ENCODE data around the gene QTRT2. TPM values are rescaled to one million over a fixed set of nuclear protein-coding genes. Genes with fewer than 3 reads are reported as not detected.

The QTRT2 gene
- total RNA-seq (2014; rRNA removed; shearing (Covaris generic)) = 24.4 and 49.1 TPM in 2 replicates

DNA sequence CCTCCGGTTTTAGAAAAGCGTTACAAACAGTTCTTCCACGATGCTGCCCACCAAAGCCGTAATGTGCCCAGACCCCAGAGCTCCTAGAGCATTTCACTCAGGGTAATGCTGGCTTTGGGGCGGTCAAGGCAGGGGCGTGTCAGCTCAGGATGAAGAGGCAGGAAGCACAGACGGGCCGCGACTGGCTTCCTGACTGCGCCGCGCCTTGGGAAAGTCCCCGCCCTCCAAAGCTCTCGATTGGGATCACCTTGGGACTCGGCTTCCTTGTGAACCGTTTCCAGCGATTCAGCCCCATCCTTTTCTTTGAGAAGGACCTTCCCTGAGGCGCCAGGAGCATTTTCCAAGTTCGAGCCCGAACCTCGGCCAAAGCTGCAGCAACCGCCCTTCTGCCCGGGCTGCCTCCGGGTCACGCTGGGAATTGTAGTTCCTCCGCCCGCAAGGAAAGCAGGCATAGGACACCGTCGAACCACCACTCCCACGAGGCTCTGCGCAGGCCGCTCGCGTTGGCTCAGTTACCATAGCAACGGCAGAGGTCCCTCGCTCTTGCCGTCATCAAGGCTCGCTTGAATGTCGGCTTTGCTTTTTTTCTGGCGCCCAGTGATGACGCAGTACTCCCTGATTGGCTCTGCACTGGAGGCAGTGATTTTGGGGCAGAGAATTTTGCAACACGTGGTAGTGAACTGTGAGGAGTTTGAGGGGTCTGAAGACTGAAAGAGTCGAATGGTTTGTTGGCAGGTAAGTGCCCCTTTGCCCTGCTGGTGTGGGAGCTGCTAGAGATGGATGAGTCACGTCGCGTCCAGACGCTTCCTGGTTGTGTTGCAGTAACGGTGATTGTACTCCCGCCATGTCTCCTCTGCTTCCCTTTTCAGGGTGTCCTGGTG lies at the start of gene QTRT2, which contains the start of gene CCDC191:
Gene QTRT2, plus strand, starts transcription at position 608 of the 881 bp plus-strand sequence. CDS start 8,521 bp downstream, outside the sequence.
Gene CCDC191, minus strand, starts transcription at position 397 of the 881 bp plus-strand sequence. Its CDS starts 60 bp downstream, at position 337.
- DNase-seq (ENCODE audit: low spot score) = peak; percentile 99

DNA sequence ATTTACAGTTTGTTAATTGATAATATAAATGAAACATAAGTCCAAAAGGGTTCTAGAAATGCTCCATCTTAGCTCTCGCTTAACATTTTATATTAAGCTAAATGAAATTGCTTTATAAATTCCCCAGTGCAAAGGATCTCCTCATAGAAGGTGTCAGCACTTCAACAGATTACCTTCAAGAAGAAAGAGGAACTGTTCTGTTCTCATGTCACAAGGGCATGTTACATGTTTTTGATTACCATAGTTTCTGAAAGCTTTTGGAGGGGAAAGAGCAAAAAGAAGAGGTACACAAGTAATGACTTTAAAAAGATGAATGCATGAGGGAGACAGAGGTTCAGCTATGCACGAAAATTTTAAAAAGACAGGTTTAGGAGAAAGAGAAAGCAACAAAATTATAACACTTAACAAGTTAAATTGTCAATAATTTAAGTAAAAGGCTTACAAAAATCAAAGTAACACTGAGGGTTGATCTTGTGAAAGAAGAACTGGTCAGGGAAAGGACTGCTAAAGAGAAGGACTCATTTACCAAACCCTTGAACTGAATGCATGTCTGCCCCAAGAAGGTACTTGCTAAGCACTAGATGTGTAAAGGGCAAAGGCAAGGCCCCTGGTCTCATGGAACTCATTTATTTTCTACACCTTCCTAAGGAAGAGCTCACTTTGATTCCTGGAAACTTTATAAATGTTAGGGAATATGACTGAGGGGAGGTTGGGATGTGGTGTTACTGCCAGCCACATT lies 45.3 kb upstream of the QTRT2 start:
- no peak for DNase-seq (ENCODE audit: low spot score)

DNA sequence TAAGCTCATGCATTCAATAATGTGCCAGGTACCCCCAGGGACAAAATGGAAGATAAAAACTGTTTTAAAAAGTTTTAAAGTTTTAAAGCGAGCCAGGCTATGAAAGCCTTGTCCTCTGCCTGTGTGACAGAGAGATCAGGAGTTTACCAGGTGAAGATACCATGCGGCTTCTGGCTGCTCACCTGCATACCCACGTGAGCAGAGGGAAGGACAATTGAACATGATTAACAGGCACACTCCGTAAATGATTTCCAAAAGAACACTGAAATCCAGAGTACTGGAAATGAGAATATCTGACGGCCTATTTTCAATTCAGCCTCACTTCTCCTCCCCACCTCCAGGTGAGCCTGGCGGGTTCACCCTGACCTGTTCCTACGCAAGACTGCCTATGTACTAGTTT lies 42.3 kb upstream of the QTRT2 start:
- DNase-seq (ENCODE audit: low spot score) = no peak

DNA sequence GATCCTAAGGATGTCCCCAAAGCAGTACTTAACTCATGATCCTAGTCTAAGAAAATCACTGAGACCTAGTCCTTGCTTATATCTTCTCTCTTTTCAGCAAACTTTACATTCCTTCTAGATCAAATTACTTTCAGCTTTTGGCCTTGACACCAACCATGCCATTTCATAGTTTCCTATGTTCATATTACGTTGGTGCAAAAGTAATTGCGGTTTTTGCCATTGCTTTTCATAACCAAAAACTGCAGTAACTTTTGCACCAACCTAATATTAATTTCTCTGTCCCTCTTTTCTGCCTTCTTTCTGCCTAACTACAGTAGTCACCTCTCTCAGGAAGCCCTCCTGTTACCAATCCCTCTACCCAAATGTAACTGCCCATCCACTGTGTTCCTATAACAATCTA lies 37.1 kb upstream of the QTRT2 start:
- DNase-seq (ENCODE audit: low spot score) = no peak

DNA sequence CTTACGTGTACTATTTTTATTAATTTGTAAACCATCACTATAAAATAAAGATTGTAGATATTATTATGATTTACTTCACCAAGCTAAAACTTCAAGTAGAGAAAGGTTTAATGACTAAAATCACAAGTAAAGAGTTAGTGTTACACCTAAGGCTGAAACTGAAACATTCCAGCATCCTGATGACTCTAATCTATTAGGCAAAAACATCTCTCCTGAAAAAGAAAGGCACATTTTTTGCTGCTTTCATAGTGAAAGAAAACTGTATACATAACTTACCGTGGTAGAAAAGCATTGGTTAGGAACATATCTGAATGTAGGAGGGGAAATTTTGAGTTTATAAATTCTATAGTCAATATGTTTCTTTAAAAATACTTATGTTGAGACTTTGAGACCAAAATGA lies 35.6 kb upstream of the QTRT2 start:
- no peak for DNase-seq (ENCODE audit: low spot score)

DNA sequence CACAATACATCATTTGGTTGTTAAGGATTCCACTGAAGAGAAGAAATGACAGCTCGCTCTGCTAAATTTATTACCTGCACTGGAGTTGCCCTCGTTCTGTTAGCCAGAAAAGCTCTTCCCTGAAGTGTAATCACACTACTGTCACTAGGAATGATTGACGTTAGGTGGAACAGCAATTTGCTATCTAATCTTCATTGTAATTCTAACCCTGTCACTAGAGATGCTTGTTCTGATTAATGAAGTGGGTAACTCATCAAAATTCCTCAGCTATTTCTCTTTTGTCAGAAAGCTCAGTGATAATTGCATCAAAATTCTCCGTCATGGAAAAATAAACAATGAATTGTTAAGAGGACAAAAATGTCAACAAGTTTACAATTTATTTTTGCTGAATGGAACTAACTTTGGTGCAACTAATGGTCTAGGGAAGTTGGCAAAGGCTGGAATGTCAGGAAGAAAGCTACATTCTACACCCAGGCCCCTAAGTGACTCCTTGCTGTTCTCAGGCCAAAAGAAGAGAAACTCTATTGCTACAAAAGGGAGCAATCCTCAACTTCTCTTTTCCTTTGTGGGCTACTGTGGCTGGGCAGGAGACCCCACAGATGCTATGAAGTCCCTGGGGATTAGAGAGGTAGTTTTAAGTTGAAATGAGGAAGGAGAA lies 34.3 kb upstream of the QTRT2 start:
- peak; percentile 45 for DNase-seq (ENCODE audit: low spot score)

DNA sequence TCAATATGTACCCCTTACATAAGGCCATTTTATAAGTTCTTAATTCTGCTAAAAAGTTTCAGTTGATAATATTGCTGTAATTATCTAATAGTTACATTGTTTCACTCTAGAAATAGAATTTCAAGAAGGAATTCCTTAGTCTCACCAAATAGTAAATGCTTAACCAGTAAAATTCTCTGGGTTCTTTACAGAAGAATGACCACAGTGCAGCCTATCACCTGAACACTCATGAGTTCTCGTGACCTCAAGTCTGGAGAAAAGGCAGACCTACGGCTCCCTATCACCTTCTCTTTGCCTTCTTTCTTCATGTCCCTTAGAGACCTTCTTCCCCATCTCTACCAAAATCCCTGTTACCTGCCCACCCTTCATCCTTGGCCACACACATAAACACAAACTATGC lies 31.1 kb upstream of the QTRT2 start:
- DNase-seq (ENCODE audit: low spot score) = no peak

DNA sequence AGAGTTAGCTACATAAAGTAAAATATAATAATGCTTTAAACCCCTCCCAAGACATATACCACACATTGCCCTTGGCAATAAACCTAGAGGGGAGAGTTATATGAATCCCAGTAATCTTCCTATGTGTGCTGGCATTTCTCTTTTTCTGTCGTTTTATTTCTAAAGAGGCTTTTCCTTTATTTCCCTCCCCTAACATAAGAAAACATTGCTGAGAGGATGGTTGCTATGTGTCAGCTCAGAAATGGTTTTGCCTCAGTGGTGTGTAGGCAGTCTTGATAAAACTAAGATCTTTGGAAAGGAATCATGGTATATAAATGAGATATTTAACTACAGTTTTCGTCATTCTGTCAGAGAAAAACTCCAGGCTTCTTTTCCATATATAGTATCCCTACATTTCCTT lies 30.2 kb upstream of the QTRT2 start:
- DNase-seq (ENCODE audit: low spot score) = no peak

DNA sequence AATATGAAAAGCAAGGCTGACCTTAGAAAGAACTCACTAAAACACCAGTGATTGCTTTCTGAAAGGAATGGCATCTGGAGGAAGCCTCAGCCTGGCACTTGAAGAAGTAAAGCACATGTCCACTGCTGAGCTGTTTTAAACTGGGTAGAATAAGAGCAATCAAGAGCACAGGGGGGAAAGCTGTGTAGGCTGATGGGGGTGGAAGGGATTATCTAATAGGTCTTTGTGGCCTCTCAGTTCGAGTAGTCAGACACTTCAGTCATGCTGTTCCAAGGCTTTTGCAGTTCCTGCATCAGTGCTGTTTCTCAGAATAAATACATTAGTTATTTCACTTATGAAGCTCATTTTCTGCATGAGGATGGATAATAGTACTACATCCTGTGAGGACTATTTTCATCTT lies 22.8 kb upstream of the QTRT2 start:
- no peak for DNase-seq (ENCODE audit: low spot score)

DNA sequence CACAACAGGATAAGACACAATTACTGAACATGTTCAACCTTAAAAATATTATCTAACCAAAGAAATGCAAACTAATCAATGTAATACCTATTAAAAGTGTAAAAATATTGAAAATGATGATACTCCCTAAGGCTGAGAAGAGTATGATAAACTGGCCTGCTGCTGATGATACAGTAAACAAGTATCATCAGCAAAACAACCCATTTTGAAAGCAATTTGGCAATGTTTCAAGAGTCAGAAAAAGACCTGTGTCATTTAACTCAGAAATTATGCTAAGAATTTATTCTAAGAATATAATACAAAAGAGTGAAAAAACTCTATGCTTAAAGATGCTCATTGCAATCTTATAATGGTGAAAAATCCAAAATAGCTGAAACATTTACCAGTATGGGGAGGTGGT lies 22.3 kb upstream of the QTRT2 start:
- no peak for DNase-seq (ENCODE audit: low spot score)

DNA sequence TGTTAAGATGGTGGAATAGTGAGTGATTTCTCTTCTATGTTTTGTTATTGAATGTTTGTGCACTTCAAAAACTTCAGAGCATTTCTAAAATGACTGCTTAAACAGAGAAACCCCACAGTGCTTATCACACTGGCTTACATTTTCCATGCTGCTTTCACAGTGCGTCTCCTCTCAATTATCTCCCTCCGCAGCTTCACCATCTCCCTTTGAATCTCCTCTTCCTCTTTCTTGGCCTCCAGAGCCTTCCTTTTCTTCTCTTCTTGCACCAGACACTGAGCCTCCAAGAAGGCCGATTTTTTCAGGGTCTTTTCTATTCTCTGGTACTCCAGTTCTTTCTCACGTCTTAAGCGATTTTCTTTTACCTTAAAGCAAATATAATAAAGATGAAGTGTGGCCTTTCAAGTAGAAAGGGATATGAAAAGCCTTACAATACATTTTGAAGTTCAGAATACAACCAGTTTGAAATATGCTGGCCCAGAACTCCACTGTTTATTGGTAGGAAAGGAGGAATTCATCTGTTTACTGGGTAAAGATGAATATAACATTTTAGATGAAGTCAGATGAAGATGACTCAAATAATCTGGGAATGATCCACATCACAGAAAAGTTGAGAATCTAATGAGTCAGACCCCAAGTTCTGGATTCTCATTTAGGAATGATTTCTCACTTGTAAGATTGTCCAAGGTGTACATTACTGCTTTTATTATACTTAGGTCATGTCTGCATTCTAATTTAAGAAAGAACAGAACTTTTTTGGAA lies 21.6 kb upstream of the QTRT2 start:
- peak; percentile 14 for DNase-seq (ENCODE audit: low spot score)

DNA sequence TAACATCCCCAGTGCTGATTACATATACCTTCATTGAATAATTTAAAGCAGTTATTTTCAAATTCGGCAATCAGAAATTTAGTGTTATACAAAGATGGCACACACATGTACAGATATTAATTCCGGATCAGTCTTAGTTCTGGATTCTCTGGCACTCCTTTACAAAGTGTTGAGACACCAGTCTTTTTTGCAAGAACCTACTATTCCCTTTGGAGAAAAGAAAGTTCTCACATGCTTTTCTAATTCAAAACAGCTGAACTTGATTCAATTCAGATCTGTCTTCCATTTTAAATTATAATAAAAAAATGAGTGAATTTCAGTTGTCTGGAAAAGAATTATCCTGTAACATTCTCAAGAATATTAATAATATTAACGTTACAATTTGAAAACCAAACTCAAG lies 20.6 kb upstream of the QTRT2 start:
- DNase-seq (ENCODE audit: low spot score) = no peak

DNA sequence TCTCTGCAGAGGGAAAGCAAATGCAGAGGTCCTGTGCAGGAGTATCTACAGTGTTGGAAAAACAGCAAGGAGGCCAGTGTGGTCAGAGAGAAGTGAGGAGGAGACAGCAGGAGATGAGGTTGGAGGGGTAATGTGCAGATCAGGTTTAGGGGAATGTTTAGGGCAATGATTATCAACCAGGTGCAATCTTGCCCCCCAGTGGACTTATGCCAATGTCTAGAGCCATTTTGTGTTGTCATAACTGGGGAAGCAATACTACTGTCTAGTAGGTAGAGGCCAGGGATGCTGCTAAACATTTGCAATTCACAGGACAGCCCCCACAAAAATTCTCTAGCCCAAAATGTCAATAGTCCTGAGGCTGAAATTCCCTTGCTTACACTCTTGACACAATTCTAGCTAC lies 13.3 kb upstream of the QTRT2 start:
- no peak for DNase-seq (ENCODE audit: low spot score)

DNA sequence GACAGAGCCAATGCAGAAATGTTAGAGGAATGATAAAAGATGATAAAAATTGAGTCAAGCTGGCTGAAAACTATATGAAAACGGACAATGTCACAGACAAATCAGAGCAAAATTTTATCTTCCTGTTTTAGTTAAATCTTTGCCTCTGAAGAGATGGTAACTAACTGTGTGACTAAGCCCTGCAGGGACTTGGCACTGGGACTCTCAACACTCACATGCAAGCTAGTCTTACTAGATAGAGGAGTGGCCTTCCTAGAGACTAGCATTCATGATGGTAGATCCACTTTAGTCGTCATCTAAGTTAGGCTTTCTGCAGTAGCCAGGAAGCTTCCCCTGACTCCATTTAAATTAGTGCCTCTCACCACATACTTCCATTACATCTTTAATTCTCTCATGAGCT lies 4.3 kb upstream of the QTRT2 start:
- DNase-seq (ENCODE audit: low spot score) = no peak

DNA sequence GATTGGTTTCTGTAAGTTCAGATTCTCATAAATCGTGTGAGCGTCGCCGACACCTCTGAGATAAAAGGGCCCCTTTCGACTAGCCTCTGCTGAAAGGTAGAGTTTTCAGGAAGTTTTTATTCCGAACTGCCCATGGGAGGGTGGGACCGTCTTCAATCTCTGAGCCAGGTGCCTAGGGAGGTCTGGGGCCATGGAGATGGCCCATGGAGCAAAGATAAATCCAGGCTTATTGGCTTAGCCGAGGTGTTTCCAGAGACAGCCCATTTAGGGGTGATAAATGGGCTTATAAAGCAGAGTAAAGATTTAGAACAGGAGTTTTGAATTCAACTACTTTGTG lies 442 bp downstream of the QTRT2 start:
- DNase-seq (ENCODE audit: low spot score) = no peak

DNA sequence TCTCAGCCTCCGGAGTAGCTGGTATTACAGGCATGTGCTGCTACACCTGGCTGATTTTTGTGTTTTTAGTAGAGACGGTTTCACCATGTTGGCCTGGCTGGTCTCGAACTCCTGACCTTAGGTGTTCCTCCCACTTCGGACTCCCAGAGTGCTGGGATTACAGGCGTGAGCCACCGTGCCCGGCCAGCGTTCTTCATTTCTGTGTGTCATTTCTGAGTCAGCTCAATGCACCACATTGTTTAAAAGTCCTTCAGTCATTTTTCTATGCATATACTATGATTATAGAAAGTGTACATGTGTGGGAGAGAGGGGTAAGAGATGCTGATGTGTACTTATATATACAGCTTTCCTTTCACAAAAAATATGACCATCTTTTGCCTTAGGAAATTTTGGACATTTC lies 2.1 kb downstream of the QTRT2 start:
- DNase-seq (ENCODE audit: low spot score) = no peak

DNA sequence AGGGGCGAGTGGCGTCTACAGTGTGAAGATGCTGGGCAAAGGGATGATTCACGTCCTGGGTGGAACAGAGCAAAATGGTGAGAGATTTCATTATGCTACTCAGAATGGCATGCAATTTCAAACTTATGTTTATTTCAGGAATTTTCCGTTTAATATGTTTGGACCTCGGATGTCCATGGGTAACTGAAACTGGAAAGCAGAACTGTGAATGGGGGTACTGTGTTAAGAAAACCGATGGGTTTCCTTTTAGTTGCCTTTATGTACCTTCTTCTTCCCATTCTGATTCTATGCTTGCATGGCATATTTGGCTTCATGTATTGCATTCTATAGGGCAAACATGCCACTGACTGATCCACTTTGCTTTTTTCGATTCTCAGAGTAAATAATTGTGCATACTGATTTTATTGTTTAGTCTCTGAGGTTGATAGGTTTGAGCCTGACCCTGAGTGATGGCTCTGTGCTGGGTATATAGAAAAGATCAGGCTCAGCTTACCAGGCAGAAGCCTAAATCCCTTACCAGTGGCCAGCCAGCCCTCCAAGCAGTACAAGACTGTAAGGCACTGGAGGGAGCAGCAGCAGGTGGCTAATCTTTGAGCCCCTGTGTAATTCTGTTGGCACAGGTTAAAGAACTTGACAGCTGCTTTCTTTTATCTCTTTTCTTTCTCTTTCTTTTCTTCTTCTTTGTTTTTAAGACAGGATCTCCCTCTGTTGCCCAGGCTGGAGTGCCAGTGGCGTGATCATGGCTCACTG lies 4.5 kb downstream of the QTRT2 start:
- no peak for DNase-seq (ENCODE audit: low spot score)

DNA sequence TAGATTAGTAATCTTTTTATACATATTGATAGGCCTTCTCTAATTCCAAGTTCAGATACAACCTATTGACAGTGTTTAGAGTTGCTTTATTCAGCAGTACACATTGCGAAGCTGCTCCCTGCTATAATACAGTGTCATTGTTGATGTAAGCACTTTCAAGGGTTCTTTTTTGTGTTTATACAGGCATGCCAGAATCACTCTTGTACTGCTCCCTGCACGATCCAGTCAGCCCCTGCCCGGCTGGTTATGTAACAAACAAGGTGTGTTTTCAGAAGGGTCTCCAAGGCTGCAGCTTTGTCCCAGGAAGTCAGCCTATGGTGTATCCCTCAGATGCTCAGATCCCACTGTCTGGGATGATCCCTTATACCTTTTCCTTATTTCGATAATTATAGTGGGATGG lies 11.3 kb downstream of the QTRT2 start:
- no peak for DNase-seq (ENCODE audit: low spot score)

DNA sequence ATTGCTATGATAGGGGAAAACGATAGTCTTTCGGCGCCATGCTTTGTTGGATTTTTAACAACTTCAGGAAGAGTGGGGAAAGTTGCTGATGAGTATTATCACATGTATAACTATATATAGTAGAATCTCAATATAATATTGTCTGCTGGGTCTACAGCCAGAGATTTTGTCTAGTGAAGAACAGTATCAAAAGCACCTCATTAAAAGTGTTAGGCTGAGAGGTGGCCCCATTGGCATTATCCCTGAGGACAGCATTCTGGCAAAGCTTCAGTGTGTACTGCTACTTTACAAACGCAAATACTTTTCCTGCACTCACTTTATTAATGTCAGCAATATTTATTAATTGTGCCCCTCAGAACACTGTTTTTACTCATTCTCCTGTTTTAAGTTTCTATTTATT lies 11.8 kb downstream of the QTRT2 start:
- DNase-seq (ENCODE audit: low spot score) = no peak

DNA sequence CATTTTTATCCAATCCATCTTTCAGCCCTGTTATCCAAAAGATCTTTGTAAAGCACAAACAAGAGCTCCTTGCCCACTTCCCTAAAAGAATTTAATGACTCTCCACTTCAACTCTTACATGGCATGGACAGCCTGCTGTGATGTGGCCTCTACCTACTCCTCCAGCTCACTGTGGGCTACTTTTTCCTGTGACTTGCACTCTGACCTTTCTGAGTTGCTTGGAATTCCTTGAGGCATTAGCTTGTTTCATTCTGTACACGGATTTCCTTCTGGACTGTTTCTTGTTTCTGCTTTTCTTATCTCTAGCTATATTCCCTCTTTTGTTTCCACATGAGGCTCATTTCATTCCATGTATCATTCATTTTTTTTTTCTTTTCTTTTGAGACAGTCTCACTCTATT lies 15.2 kb downstream of the QTRT2 start:
- no peak for DNase-seq (ENCODE audit: low spot score)

DNA sequence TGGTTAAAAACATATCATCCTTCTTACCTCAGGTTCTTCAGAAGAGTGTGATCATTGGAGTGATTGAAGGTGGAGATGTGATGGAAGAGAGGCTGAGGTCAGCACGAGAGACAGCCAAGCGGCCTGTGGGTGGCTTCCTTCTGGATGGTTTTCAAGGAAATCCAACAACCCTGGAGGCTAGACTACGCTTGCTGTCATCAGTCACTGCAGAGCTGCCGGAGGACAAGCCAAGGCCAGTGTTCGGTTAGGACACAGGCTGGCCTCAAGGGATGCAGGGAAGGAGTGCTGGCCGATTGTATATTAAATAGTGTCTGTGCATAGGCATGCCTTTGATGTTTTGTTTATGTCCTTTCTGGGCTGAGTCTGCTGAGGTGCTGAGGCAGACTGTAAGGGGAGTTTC lies 20.2 kb downstream of the QTRT2 start:
- no peak for DNase-seq (ENCODE audit: low spot score)
